Ovary (tissue), 3 donors: ENCODE measurements around the gene WFDC9.

Experiments used
- CTCF ChIP-seq, 3 donors: fragments of 450-650 bp in 2 of 3; fragments of 200-600 bp in 1 of 3; IDR thresholded peaks; one replicate each; pipeline versions ENCODE4 v1.5.1 to v1.8.0; 2016 to 2022; ENCODE audit warnings: antibody characterized with exemption in 3 of 3, mild to moderate bottlenecking in 1 of 3
- EP300 ChIP-seq: sonication (generic); formaldehyde crosslinking; IDR thresholded peaks from one replicate; pipeline ENCODE4 v1.6.1; 2017; ENCODE audit warnings: antibody characterized with exemption
- POLR2A ChIP-seq: fragments of 450-650 bp; IDR thresholded peaks from one replicate; pipeline ENCODE4 v1.6.1; 2017; ENCODE audit warnings: antibody characterized with exemption, mild to moderate bottlenecking, moderate library complexity
- donor health status: DM: no; HTN: no; CAD: no.

DNA sequence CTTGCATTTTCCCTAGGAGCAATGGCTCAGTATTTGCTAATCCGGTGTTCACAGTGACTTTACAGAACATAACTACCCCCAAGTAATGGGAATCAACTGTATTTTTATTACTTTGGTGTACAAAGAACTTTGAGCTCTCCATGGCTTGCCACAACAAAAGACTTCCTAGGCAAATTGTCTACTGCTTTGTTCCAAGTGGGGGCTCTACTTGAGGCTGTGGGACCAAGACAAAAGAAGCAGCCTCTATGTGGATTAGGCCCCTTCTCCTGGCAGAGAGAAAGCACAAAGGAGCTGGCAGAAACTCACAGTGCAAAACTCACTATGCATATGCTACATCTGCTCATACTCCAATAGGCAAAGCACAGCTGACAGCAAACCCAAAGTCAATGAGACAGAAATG, 52.9 kb downstream of the WFDC9 start:
- TF ChIP-seq POLR2A (no peak), CTCF (IDR thresholded peaks at IDR 0.05) (no peak), EP300 (no peak)
